SK-N-SH (cell line): ENCODE results near the gene GPR107.

ENCODE experiments used
- FOSL2 ChIP-seq: IDR thresholded peaks from 2 replicates; pipeline ENCODE4 v1.4.0; 2012; ENCODE audit warnings: low read depth, mild to moderate bottlenecking, moderate library complexity, borderline replicate concordance
- POLR2AphosphoS5 ChIP-seq: IDR thresholded peaks from 2 replicates; pipeline ENCODE4 v1.6.1; 2012; ENCODE audit warnings: low read depth, low read length
- SMC3 ChIP-seq: IDR thresholded peaks from 2 replicates; pipeline ENCODE4 v1.6.1; 2012; ENCODE audit warnings: low read depth, low read length, improper control_type of control experiment
- TF ChIP-seq, protein P1 (sequence below): IDR thresholded peaks from 2 replicates; pipeline ENCODE4 v1.4.0; 2012; ENCODE audit warnings: low read depth
- TF ChIP-seq, protein P2 (sequence below): fragments of 200-600 bp; sonication (generic); IDR thresholded peaks from 2 replicates; pipeline ENCODE4 v1.6.1; 2017; ENCODE audit warnings: antibody characterized with exemption, mild to moderate bottlenecking, moderate library complexity

DNA sequence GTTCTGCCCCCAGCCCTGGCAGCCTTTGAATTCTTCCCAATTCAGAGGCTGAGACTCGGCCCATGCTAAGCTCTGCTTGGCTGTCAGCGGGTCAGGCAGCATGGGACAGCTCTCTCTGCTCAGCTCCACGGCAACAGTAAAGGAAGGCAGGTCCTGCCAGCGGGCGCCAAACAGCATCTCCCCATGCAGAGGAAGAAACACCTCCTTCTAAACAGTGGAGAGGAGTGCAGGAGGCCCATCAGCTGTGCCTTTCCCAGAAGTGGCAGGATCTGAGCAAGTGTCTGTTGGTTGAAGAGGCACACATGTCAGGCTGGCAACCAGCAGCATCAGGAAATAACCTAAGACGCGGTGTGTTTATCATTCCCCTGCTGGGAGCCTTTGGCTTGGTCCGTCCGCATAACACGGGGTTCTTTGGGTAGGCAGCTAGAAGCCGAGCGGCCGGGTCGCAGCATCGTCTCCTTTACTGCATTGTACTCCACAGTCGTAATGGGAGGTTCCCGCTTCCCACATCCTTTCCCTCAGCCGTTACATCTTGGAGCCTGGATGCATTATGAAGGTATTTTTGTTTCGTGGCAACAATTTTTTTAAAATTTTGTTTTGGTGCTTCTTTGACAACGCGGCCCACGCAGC is 75.8 kb downstream of the GPR107 start:
- TF ChIP-seq SMC3 (no peak), FOSL2 (no peak), POLR2AphosphoS5 (no peak)
- TF ChIP-seq, protein P1, sequence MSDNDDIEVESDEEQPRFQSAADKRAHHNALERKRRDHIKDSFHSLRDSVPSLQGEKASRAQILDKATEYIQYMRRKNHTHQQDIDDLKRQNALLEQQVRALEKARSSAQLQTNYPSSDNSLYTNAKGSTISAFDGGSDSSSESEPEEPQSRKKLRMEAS, result no peak
- TF ChIP-seq, protein P2, sequence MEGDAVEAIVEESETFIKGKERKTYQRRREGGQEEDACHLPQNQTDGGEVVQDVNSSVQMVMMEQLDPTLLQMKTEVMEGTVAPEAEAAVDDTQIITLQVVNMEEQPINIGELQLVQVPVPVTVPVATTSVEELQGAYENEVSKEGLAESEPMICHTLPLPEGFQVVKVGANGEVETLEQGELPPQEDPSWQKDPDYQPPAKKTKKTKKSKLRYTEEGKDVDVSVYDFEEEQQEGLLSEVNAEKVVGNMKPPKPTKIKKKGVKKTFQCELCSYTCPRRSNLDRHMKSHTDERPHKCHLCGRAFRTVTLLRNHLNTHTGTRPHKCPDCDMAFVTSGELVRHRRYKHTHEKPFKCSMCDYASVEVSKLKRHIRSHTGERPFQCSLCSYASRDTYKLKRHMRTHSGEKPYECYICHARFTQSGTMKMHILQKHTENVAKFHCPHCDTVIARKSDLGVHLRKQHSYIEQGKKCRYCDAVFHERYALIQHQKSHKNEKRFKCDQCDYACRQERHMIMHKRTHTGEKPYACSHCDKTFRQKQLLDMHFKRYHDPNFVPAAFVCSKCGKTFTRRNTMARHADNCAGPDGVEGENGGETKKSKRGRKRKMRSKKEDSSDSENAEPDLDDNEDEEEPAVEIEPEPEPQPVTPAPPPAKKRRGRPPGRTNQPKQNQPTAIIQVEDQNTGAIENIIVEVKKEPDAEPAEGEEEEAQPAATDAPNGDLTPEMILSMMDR, result no peak
